ENCODE data around the gene PDE7B.
"Not testable (repeated sequence)": the region's sequence is repeated elsewhere in the genome, so short reads cannot be mapped to it uniquely, and the experiment has no call there.

PDE7B gene

DNA sequence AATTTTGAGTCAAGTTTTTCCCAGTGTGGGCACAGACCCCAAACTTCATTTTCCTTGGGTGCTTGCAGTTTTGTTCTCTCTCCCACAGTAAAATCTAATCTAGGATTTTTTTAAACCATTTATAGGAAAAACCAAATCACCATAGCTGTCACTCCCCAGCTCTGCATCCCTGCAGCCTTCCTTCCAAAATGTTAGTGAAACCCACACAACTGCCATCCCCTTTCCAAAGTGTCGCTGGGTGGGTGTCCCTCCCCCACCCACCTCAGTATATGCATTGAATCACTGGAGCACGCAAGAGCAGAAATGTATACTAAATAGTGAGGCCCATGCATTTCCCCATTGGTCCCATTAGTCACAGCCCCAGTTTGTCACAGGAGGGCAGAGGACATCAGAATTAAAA lies 260.3 kb downstream of the PDE7B start:
- DNase-seq, result peak in 9 of 42 donors; percentile 26 to 61 (median 39)
- intact Hi-C loops (cut with DNase I), result no loop called here

DNA sequence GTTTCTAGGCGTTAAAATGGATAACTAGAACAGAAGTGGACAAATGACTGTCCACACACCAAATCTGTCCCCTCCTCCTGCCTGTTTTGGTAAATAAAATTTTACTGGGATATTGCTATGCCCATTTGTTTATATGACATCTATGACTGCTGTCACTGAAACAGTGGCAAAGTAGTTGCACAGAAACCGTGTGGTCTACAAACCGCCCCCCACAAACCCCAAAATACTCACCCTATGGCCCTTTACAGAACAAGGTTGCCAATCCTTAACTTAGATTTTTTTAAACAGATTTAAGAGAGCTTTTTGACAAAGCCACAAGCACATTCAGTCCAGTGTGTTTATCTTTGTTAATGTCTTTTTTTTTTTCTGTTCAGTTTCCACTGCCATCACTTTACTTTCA lies 260.8 kb downstream of the PDE7B start:
- intact Hi-C loops (cut with DNase I), result no loop called here
- no peak for DNase-seq

DNA sequence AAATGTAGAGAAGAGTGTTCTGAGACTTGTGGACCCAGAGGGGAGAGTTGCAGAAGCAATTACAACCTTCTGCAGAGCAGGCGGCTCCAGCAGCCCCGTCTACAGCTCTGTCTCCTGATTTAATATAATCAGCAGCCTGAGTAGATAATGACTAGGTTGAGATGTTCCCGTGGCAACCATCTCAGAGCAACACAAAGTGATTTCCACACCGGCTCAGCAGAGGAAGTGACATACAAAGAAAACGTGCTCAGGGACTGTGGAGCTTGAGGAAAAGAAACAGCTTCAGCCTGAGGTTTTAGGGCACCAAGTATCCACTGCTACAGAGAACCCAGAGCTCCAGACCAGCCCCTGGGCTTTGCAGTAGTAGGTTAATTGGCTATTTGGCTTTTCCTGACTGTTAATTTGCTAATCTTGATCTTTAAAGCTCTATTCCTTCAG lies 262.3 kb downstream of the PDE7B start:
- peak in 41 of 42 donors; percentile 6 to 87 (median 54) for DNase-seq
- intact Hi-C loops (cut with DNase I), result no loop called here

DNA sequence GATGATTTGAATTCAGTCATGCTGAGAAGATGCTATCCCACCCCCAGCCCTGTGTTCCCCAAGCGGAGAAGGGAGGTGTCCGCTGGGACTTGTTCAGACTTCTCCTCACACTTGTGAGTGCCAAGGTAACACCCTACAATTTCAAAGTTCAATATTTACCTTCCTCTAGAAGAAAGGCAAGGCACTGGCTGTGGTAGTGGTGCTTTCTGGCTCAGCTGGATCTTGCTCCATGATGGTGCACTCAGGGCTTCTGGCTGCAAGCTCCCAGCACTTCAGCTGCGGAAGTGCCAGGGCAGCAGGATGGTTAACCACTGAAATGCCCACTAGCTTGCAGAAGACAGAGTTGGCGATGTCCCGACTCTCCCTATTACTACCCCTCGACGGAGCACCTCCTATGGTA lies 263.2 kb downstream of the PDE7B start:
- DNase-seq, result no peak
- intact Hi-C loops (cut with DNase I), result no loop called here

DNA sequence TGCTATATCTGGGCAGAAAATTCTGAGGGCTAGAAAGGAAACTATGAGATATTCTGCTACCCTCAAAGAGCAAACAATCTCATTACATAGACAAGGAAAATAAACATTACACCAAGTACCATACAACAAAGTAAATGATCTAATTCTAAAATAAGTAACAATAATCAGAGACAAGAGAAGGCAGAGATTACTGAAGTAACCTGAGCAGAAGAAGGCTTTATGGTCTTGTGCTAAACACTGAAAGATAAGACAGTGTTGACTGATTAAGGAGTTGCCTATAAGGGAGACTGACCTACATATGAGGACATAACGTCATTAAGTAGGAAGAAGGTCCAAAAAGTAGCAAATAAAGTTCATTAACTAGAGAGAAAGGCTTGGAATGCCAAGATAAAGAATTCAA lies 264.4 kb downstream of the PDE7B start:
- intact Hi-C loops (cut with DNase I), result no loop called here
- DNase-seq, result no peak

DNA sequence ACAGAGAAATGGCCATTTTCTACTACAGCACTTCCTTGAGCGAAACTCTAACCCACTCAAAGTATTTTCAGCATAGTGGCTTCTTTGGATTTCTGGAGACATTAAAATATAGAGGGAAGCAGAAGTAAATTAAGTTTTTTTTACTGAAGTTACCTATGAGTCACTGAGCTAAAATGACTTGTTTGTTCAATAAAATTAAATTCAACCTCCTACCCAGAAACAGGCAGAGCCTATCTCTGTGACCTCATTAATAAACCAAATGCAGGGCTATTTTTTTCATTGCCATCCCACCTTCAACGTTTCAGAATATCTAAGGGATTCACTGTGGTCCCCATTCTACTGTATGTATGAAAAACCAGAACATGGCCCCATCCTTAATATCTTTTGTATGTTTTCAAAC lies 265.6 kb downstream of the PDE7B start:
- intact Hi-C loops (cut with DNase I), result no loop called here
- DNase-seq, result no peak

DNA sequence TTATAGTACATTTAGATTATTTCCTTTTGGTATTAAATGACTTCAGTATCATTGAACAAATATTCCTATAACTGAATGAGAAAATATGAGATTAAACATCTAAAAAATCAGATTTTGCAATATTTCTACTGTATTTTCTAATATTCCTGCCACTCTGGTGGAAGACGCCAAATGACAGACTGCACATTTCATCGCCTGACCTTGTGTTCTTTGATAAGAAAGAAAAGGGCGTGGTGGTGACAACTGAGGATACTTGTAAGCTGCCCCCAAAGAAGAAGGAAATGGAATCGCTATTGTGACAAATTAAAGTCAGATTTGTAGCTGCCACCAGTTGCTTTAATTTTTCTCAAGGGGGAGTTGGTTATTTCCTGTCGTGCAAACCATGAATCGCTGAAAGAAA lies 267.3 kb downstream of the PDE7B start:
- intact Hi-C loops (cut with DNase I), result no loop called here
- no peak for DNase-seq

DNA sequence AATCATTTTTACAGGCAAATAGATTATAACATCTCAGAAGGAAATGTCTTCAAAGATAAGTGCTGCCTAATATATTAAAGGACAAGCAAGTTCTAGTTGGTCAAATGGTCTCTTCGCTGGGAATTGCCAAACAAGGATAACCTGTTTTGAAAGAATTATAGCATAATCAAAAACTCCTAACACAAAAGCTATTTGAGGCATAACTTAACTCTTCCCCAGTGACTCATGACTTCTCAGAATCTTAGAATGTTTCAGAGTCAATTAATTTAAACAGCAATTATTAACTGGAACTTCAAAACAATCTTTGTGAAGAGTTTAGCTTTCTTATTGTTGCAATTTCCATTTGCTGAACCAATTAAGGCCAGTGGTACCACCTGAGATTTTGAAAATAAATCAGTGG lies 272.0 kb downstream of the PDE7B start:
- no peak for DNase-seq
- intact Hi-C loops (cut with DNase I), result no loop called here

DNA sequence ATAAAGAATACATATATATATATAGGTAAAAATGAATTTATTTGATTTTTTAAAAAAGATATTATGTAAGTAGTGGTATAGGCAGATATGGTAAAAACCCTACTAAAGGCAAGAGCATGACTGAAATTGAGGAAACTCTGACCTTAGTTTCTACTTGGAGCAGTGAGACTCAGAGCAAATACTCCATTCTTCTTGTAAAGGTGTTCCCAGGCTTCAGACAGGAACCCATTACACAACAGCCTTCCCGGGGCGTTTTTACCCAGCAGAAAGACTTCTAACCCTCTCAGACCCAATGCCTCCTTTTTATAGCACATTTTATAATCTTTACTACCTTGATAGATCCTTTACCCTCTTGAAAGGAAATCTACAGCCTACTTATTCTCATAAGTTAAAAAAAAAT lies 274.1 kb downstream of the PDE7B start:
- no peak for DNase-seq
- intact Hi-C loops (cut with DNase I), result no loop called here

DNA sequence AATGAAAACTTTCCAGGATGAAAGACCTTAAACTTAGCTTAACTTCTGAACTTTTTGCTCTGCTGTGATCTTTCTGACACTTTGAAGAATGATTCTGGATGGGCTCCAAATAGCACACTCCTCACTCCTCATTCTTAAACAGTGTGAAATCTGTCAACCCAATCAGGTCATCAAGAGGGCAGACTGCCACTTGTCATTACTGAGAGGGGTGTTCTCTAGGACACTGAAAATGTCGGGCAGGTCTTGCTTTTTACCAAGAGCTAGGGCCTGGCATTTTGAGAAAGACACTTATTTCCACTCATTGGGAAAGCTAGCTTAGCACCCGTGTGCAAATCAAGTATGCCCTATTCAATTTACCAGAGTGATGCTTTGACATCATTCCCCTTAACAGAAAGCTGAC lies 276.4 kb downstream of the PDE7B start:
- intact Hi-C loops (cut with DNase I), result no loop called here
- no peak for DNase-seq

DNA sequence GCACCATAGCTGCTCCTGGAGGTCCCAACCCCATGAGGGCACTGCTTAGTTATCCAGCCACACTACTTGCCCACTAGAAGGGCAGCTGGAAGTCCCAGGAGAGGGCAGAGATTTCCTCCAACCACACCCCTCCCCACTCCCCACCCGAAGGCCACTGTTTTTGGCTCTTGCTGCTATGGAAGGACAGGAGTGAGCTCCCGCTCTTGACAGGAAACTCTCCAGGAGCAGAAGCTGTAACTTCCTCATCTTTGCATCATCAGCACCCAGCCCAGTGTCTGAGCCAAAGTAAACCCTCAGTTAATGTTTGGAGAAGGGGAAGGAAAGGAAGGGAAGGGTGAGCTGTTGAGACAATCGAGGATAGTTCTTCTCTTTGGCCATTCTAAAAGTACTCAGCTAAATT lies 277.9 kb downstream of the PDE7B start:
- DNase-seq, result no peak
- intact Hi-C loops (cut with DNase I), result no loop called here

DNA sequence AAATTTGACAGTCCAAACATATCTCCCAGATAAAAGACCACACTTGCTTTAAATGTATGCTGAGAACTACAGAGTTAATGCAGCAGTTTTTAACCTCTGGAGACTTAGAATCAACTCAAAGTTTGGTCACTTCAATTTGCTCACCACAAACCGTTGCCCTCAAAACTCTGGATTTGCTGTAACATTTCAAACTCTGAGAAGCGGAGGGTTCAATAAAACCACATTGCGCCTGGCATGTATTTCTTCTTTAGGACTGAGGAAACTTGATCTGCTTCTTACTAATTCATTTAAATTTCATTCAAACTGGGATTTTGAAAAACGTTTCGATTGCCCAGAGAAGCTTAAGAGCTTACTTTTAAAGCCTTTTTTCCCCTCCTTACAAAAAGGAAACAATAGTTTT lies 282.8 kb downstream of the PDE7B start:
- intact Hi-C loops (cut with DNase I), result no loop called here
- no peak for DNase-seq

DNA sequence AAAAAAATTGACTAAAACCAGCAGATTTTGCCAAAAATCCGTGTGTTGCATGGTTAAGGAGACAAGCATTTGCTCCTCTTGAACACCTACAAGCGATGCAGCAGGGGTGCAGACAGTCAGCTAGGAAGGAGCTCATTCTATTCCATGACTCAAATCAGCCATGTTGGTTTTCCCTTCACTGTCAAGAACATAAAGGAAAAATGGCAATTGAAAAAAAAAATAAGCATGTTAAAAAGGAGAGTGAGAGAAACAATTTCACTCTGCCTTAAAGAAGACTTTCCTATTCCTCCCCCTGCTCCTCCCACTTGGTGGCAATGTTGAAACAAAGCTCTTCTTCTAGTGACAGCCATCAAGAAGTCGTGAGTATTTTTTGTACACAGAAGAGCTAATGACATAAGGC lies 283.2 kb downstream of the PDE7B start:
- peak in 25 of 42 donors; percentile 6 to 78 (median 42) for DNase-seq
- intact Hi-C loops (cut with DNase I), result no loop called here

DNA sequence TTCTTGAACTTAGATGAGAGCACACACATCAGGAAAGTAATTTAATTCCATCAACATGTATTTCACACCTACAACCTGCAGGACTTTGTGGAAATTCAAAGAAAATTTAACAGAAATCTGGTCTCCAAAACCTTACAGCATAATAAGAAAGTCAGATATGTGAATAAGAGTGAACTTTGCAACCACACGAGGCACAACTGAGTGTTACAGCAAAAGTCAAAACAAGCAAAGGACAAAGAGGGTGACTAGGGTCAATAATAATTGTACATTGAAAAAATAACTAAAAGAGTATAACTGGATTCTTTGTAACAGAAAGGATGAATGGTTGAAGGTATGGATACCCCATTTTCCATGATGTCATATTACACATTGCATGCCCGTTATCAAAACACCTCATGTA lies 284.8 kb downstream of the PDE7B start:
- intact Hi-C loops (cut with DNase I), result no loop called here
- no peak for DNase-seq

DNA sequence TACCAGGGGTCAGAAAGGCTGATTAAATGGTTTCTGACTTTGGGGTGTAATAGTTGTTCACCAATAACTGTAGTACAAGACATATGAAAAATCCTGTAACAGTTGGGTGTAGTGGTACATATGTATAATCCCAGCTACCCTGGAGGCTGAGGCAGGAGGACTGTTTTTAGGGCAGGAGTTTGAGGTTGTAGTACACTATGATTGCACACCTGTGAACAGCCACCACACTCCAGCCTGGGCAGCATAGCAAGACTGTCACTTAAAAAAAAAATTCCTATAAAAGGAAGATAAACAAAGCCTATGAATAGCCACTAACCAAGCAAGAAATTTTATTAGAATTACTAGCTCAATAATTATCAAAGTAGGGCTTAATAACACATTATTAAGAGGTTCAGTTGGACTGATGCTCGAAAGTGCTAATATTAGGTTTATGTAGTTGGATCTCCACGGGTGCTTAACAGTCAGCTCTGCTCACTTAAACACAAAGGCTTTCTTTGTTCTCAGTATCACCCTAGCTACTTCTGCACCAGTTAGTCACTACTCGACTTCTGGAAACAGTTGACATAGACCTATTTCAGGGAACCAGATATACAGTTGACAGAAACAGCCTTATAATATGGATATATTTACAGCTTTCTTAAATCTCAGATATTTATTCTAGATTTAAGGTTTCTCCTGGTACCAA lies 285.6 kb downstream of the PDE7B start:
- DNase-seq, result no peak
- intact Hi-C loops (cut with DNase I), result no loop called here

DNA sequence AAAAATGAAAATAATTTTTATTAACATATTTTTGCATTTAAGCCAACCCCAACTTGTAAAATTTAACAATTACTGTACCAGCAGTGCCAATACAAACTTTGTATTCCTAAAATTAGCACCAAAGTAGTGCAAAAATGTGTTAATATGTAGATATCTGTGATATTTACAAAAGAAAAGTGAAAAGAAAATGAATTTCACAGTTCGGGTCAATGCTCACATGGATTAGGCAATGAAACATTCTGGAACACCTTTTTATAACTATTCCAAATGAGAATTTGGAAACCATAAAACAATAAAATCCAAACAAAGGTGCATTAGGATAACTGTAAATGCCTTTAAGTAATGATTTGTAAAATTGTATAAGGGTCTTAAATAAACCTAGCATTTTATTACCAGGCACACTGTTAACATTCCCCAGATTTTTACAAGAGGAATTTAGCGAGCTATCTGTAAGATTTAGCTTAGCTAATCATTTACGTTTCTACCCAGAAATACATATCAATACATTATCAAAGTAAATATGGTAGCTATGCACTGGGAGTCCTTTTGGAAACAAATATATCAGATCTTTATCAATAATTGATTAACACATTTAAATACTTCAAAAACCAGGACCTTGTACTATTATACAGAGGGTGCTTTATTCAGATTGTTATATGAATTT lies 286.4 kb downstream of the PDE7B start:
- no peak for DNase-seq

DNA sequence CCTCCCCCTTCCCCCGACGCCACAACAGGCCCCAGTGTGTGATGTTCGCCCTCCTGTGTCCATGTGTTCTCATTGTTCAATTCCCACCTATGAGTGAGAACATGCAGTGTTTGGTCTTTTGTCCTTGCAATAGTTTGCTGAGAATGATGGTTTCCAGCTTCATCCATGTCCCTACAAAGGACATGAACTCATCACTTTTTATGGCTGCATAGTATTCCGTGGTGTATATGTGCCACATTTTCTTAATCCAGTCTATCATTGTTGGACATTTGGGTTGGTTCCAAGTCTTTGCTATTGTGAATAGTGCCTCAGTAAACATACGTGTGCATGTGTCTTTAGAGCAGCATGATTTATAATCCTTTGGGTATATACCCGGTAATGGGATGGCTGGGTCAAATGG lies 287.6 kb downstream of the PDE7B start:
- intact Hi-C loops (cut with DNase I); DNase-seq: not testable (repeated sequence)

More for the DNA sequence above, 286.4 kb downstream of the PDE7B start:
- intact Hi-C loops (cut with DNase I), result no loop called here

DNA sequence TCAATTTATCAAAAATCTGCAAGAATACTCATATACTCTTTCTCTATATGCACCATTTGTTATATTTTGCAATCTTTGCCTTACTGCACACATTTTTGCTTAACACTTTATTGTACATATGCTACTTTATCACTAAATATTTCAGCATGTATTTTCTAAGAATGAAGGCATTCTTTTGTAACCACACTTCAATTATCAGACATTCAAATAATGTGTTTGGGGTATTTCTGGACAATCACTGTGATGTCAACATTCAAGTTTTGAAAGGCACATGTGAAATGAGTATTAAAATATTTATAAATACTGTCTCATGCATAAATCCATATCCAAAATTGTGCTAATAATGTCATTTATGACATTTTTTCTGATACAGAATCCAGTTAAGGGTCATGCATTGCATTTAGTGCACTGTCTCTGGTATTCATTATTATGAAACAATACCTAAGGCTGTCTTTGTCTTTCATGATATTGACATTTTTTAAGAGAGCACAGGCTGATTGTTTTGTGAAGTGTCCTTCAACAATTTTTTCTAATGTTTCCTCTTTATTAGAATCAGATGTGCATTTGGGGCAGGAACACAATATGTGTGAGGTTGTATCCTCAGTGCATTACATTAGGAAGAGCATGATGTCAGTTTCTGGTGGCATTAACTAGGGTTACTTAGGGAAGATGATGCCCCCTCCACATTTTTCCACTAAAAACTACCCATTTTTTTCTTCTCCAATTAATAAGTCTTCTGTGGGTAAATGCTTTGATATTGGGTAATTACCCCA lies 292.9 kb downstream of the PDE7B start:
- no peak for DNase-seq
- intact Hi-C loops (cut with DNase I), result no loop called here

DNA sequence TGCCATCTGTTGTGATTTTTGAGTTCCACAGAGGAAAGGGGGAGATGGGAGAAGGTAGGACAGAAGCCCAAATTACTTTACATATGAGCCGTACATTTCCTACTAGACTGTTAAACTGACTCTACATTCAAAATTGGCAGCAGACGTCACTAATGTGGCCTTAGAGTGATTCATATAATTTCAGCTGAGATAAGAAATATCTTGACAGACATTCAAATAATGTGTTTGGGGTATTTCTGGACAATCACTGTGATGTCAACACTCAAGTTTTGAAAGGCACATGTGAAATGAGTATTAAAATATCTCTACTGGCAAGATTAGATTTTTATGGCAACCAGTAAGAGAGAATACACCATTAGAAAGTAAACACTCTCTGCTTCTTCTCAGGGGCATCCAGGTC lies 294.6 kb downstream of the PDE7B start:
- DNase-seq, result no peak
- intact Hi-C loops (cut with DNase I), result no loop called here

DNA sequence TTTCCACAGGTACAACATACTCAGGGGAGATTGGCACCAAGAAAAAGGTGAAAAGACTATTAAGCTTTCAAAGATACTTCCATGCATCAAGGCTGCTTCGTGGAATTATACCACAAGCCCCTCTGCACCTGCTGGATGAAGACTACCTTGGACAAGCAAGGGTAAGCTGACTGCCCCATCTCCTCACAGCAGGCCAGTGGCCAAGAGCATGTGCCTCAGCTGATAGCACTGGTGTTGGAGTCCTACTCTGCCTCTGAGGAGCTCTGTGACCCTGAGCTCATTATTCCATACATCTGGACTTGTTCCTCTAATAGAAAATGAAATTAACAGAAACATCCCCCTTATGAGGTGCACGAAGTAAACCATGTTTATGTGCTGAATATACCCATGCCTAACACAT lies 295.8 kb downstream of the PDE7B start:
- intact Hi-C loops (cut with DNase I), result no loop called here
- no peak for DNase-seq

Measured in head of caudate nucleus (tissue), 42 donors.